Measurements from ENCODE around the gene METAP1D. TPM values are rescaled to one million over a fixed set of nuclear protein-coding genes. Genes with fewer than 3 reads are reported as not detected.

Gene METAP1D
- total and polyA plus RNA-seq, 2 of the 4 experiments (the other 2 are of a cell fraction) = 3.4 to 5.5 TPM

DNA sequence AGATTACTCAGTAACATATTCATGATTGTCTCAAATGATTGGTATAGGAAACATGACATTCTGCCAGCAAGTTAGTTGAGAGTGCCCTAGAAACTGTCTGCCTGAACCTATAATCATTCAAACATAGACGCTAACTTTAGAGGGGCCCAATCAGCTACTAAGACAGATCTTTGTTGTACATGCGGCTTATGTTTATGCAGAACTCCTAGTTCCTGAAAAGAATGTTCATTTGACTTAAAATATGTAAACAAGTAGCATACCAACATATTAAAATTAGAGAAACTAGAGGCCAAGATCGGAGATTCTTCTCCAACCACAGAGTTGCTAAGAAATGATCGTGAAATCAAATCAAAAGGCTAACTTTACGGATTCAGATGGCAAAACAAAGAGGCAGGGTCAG lies 4.2 kb upstream of the METAP1D start:
- H3K4ac ChIP-seq (ENCODE audit: low read depth, low read length) = no peak overlapping the region
- no peaks in the 10 kb centered on the region for H3K27me3 ChIP-seq (ENCODE audit: control insufficient read depth, insufficient read depth, low read length)
- no peak overlapping the region for H2AK9ac ChIP-seq (replicated peaks; ENCODE audit: low read depth, low read length, poor library complexity)
- H4K5ac ChIP-seq (ENCODE audit: low read depth, low read length) = no peak overlapping the region
- 80% methylated on average over 1 of the region's 5 CpGs; no CpG with 5 or more reads in 1 of the 2 experiments for WGBS, 2 experiments (ENCODE audit: extremely low coverage in 2 of 2, insufficient read length in 1 of 2)
- dilution Hi-C loops (cut with HindIII; ENCODE audit: low sequenced_read_pairs, unreplicated experiment) = no loop called here
- BruUV-seq (replicated peaks) = no TSS peak
- peak overlapping the region; percentile 39; the same call in 1 of the 2 replicates for H2BK20ac ChIP-seq (ENCODE audit: low read depth, low read length)
- peak overlapping the region in 1 of 2 experiments; percentile 19; a peak in 2 of 4 replicates for H4K8ac ChIP-seq (ENCODE audit: low read depth in 2 of 2, low read length in 2 of 2)
- no peak overlapping the region for H2AK5ac ChIP-seq (ENCODE audit: low read depth, low read length)
- no peak overlapping the region for H3K18ac ChIP-seq (ENCODE audit: low read depth, low read length)
- H3K27ac ChIP-seq (ENCODE audit: insufficient read depth, low read length) = 0 out of 2 replicates have a peak overlapping the region, but pooled peaks have one; percentile 8
- peak; percentile 19 for ATAC-seq (ENCODE audit: low read depth)
- H3K14ac ChIP-seq (replicated peaks; ENCODE audit: low read depth, low read length) = no peak overlapping the region
- H3K4me2 ChIP-seq (ENCODE audit: low read depth, low read length) = peak overlapping the region; percentile 32; the same call in 1 of the 2 replicates
- no peak overlapping the region for H2BK120ac ChIP-seq (ENCODE audit: low read depth, low read length)
- no peak overlapping the region for H4K91ac ChIP-seq (ENCODE audit: insufficient read depth, low read depth, low read length)
- no peak overlapping the region; the same call in 2 of the 3 replicates for H2BK15ac ChIP-seq (ENCODE audit: low read depth, low read length)
- POLR2A ChIA-PET (ENCODE audit: unreplicated experiment) = no interaction called here
- H3K36me3 ChIP-seq (ENCODE audit: control insufficient read depth, insufficient read depth, low read length) = no peaks in the 10 kb centered on the region
- in situ Hi-C loops (cut with MboI; ENCODE audit: low sequenced_read_pairs) = no loop called here
- no peaks in the 10 kb centered on the region for H3K9me3 ChIP-seq (ENCODE audit: control insufficient read depth, insufficient read depth, low read length)
- H3K9me1 ChIP-seq (ENCODE audit: insufficient read depth, low read length) = no peaks in the 10 kb centered on the region
- CTCF ChIA-PET = no interaction called here
- peak; percentile 33 for DNase-seq
- no peak overlapping the region for H2BK5ac ChIP-seq (ENCODE audit: low read depth, low read length, poor library complexity, severe bottlenecking)
- H3K4me3 ChIP-seq (ENCODE audit: insufficient read depth, low read depth, low read length) = no peak overlapping the region
- no peaks in the 10 kb centered on the region for H4K20me1 ChIP-seq (ENCODE audit: insufficient read depth, low read length)
- H2AFZ ChIP-seq (replicated peaks; ENCODE audit: low read length, poor library complexity) = no peak overlapping the region
- intact Hi-C loops (cut with micrococcal nuclease) = loop anchor here (5.0 kb wide), 1 partner anchor 92 kb away; the partner anchor contains the start of gene DLX1
- H3K79me1 ChIP-seq (ENCODE audit: low read depth in 1 of 2, low read length in 2 of 2) = peaks cover 0 to 6% of the 10 kb centered on the region in 2 experiments; a peak in 1 of 4 replicates
- H3K9ac ChIP-seq (ENCODE audit: low read depth, low read length) = no peak overlapping the region
- 0 out of 2 replicates have a peak overlapping the region, but pooled peaks have one; percentile 45 for H3K23ac ChIP-seq (ENCODE audit: low read depth, low read length)
- TF ChIP-seq, protein P1, sequence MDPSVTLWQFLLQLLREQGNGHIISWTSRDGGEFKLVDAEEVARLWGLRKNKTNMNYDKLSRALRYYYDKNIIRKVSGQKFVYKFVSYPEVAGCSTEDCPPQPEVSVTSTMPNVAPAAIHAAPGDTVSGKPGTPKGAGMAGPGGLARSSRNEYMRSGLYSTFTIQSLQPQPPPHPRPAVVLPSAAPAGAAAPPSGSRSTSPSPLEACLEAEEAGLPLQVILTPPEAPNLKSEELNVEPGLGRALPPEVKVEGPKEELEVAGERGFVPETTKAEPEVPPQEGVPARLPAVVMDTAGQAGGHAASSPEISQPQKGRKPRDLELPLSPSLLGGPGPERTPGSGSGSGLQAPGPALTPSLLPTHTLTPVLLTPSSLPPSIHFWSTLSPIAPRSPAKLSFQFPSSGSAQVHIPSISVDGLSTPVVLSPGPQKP (IDR thresholded peaks at IDR 0.05; ENCODE audit: borderline replicate concordance, low read depth, low read length) = no peak
- TF ChIP-seq CEBPB (IDR thresholded peaks at IDR 0.05; ENCODE audit: low read depth, low read length) = no peak
- TF ChIP-seq CHD1 (IDR thresholded peaks at IDR 0.05; ENCODE audit: low read depth, low read length) = no peak
- no peak for TF ChIP-seq MAZ (IDR thresholded peaks at IDR 0.05; ENCODE audit: borderline replicate concordance, low read depth, low read length)
- TF ChIP-seq, protein P2, sequence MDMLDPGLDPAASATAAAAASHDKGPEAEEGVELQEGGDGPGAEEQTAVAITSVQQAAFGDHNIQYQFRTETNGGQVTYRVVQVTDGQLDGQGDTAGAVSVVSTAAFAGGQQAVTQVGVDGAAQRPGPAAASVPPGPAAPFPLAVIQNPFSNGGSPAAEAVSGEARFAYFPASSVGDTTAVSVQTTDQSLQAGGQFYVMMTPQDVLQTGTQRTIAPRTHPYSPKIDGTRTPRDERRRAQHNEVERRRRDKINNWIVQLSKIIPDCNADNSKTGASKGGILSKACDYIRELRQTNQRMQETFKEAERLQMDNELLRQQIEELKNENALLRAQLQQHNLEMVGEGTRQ (IDR thresholded peaks at IDR 0.05; ENCODE audit: low read depth, low read length) = no peak
- TF ChIP-seq RFX5 (IDR thresholded peaks at IDR 0.05; ENCODE audit: low read depth, low read length) = no peak
- no peak for TF ChIP-seq POLR2A (IDR thresholded peaks at IDR 0.05; ENCODE audit: low read depth, low read length)
- TF ChIP-seq NFE2L2 (IDR thresholded peaks at IDR 0.05; ENCODE audit: low read depth, low read length) = no peak
- no peak for TF ChIP-seq FOS (IDR thresholded peaks at IDR 0.05; ENCODE audit: low read depth, low read length)
- TF ChIP-seq, protein P3, sequence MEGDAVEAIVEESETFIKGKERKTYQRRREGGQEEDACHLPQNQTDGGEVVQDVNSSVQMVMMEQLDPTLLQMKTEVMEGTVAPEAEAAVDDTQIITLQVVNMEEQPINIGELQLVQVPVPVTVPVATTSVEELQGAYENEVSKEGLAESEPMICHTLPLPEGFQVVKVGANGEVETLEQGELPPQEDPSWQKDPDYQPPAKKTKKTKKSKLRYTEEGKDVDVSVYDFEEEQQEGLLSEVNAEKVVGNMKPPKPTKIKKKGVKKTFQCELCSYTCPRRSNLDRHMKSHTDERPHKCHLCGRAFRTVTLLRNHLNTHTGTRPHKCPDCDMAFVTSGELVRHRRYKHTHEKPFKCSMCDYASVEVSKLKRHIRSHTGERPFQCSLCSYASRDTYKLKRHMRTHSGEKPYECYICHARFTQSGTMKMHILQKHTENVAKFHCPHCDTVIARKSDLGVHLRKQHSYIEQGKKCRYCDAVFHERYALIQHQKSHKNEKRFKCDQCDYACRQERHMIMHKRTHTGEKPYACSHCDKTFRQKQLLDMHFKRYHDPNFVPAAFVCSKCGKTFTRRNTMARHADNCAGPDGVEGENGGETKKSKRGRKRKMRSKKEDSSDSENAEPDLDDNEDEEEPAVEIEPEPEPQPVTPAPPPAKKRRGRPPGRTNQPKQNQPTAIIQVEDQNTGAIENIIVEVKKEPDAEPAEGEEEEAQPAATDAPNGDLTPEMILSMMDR (conservative IDR thresholded peaks at IDR 0.05; ENCODE audit: low read depth, low read length) = no peak
- no peak for TF ChIP-seq RCOR1 (IDR thresholded peaks at IDR 0.05; ENCODE audit: insufficient replicate concordance, low read length)
- TF ChIP-seq BHLHE40 (IDR thresholded peaks at IDR 0.05; ENCODE audit: low read depth, low read length) = no peak
- TF ChIP-seq MAFK (IDR thresholded peaks at IDR 0.05; ENCODE audit: low read depth, low read length) = no peak
- no peak for TF ChIP-seq SMC3 (IDR thresholded peaks at IDR 0.05; ENCODE audit: low read depth, low read length)
- TF ChIP-seq RAD21 (IDR thresholded peaks at IDR 0.05; ENCODE audit: low read length) = no peak
- TF ChIP-seq MXI1 (IDR thresholded peaks at IDR 0.05; ENCODE audit: borderline replicate concordance, low read depth, low read length) = no peak
- H3K4me1 ChIP-seq (ENCODE audit: control insufficient read depth, insufficient read depth, low read length) = no peaks in the 10 kb centered on the region
- H3K56ac ChIP-seq (ENCODE audit: extremely low read depth, insufficient read depth, low read length) = no peak overlapping the region
